Karpas-422 (cell line): Measurements from ENCODE around the gene ODF4. TPM values are rescaled to one million over a fixed set of nuclear protein-coding genes. Genes with fewer than 3 reads are reported as not detected.
A peak's percentile ranks its signal among the peaks of the same experiment; 100 is the strongest.

Experiments
- DNase-seq: peaks from one replicate; pipeline ENCODE4 v3.0.0-alpha.2; 2015
- H2AFZ ChIP-seq: fragments of 200-600 bp; sonication (generic); 2 replicates; pipeline ENCODE4 v1.6.1; 2014; ENCODE audit warnings: antibody characterized with exemption, low read length, mixed read lengths
- H3K27ac ChIP-seq: fragments of 200-600 bp; sonication (generic); 2 replicates; pipeline ENCODE4 v1.5.1; 2014; ENCODE audit warnings: mild to moderate bottlenecking, low read length, moderate library complexity
- H3K27me3 ChIP-seq: fragments of 200-600 bp; sonication (generic); 2 replicates; pipeline ENCODE4 v1.6.1; 2014; ENCODE audit warnings: low read length, mixed read lengths
- H3K36me3 ChIP-seq: fragments of 200-600 bp; sonication (generic); 2 replicates; pipeline ENCODE4 v1.6.1; 2014; ENCODE audit warnings: low read length, mixed read lengths; ENCODE audit not compliant: insufficient read depth
- H3K4me1 ChIP-seq: fragments of 200-600 bp; sonication (generic); 2 replicates; pipeline ENCODE4 v1.6.1; 2014; ENCODE audit warnings: mild to moderate bottlenecking, low read length, mixed read lengths
- H3K4me2 ChIP-seq: fragments of 200-600 bp; sonication (generic); 2 replicates; pipeline ENCODE4 v1.6.1; 2014; ENCODE audit warnings: low read length, low read depth, mild to moderate bottlenecking; ENCODE audit not compliant: poor library complexity, severe bottlenecking
- H3K4me3 ChIP-seq: fragments of 200-600 bp; sonication (generic); 2 replicates; pipeline ENCODE4 v1.5.1; 2014; ENCODE audit warnings: mild to moderate bottlenecking, antibody characterized with exemption, low read length, mixed read lengths
- H3K79me2 ChIP-seq: fragments of 200-600 bp; sonication (generic); 2 replicates; pipeline ENCODE4 v1.6.1; 2014; ENCODE audit warnings: mild to moderate bottlenecking, low read length, mixed read lengths
- H3K9ac ChIP-seq: fragments of 200-600 bp; sonication (generic); 2 replicates; pipeline ENCODE4 v1.6.0; 2014; ENCODE audit warnings: low read length
- H3K9me2 ChIP-seq: fragments of 200-600 bp; sonication (generic), shearing (Covaris generic); replicated peaks from 2 replicates; pipeline ENCODE4 v1.6.0; 2014; ENCODE audit warnings: mild to moderate bottlenecking, low read length, moderate library complexity; ENCODE audit not compliant: insufficient read depth
- H3K9me3 ChIP-seq: fragments of 300-700, 200-600 bp; sonication (generic); 2 replicates; pipeline ENCODE4 v1.6.1; 2014; ENCODE audit warnings: low read length, mixed read lengths
- H4K20me1 ChIP-seq: fragments of 200-600 bp; sonication (generic); 2 replicates; pipeline ENCODE4 v1.6.1; 2014; ENCODE audit warnings: mild to moderate bottlenecking, antibody characterized with exemption, low read length, low read depth; ENCODE audit not compliant: insufficient read depth
- total RNA-seq: library from RNA; depleted of rRNA; stranded (reverse); fragments of >200 nt; shearing (Covaris generic); gene quantifications from 2 replicates; pipeline ENCODE4 v1.2.3, GENCODE V29; 2014; ENCODE audit warnings: low replicate concordance

ODF4 gene
- total RNA-seq, 1 experiment from 2014 or later, result not detected

- H3K9ac ChIP-seq, result no peak overlapping the region
- no peaks in the 10 kb centered on the region for H4K20me1 ChIP-seq
- DNase-seq, result no peak
- no peaks in the 10 kb centered on the region for H3K9me2 ChIP-seq
- H3K4me1 ChIP-seq, result no peaks in the 10 kb centered on the region
- H3K36me3 ChIP-seq, result no peaks in the 10 kb centered on the region
- no peak overlapping the region for H2AFZ ChIP-seq
- no peaks in the 10 kb centered on the region for H3K9me3 ChIP-seq
- no peaks in the 10 kb centered on the region for H3K27me3 ChIP-seq
- H3K4me3 ChIP-seq, result no peak overlapping the region
- H3K27ac ChIP-seq, result no peak overlapping the region
- H3K79me2 ChIP-seq, result no peaks in the 10 kb centered on the region
- no peak overlapping the region for H3K4me2 ChIP-seq
Measured at GRCh38 chr17:8350339-8350738, 10.7 kb downstream of the ODF4 start.

GRCh38 chr17:8353736-8354135, 14.1 kb downstream of the ODF4 start:
- H3K4me3 ChIP-seq, result no peak overlapping the region

DNA sequence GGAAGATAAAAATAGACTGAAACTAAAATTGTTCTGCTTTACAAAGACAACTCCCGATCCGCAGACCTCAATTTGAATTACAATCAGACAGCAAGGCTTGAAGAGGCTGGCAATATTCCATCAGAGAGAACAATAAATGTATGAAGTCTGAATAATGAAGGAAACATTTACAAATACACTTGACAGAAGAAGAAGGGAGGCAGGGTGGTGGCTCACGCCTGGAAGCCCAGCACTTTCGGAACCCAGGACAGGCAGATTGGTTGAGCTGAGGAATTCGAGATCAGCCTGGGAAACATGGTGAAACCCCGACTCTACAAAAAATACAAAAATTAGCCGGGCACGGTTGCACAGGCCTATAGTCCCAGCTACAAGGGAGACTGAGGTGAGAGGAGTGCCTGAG, 14.6 kb downstream of the ODF4 start:
- Histone ChIP-seq H3K36me3 (no peaks in the 10 kb centered on the region), H3K27ac (no peak overlapping the region), H3K9me2 (no peaks in the 10 kb centered on the region), H3K9me3 (no peaks in the 10 kb centered on the region), H3K9ac (no peak overlapping the region), H3K79me2 (no peaks in the 10 kb centered on the region), H3K4me1 (no peaks in the 10 kb centered on the region), H2AFZ (no peak overlapping the region), H4K20me1 (no peaks in the 10 kb centered on the region), H3K27me3 (no peaks in the 10 kb centered on the region), H3K4me3 (no peak overlapping the region), H3K4me2 (no peak overlapping the region)
- DNase-seq, result no peak

More at GRCh38 chr17:8353736-8354135, 14.1 kb downstream of the ODF4 start:
- no peak overlapping the region for H3K9ac ChIP-seq
- DNase-seq, result no peak
- H3K4me2 ChIP-seq, result no peak overlapping the region
- no peak overlapping the region for H3K27ac ChIP-seq
- H3K36me3 ChIP-seq, result no peaks in the 10 kb centered on the region
- H2AFZ ChIP-seq, result no peak overlapping the region
- no peaks in the 10 kb centered on the region for H3K27me3 ChIP-seq
- no peaks in the 10 kb centered on the region for H3K4me1 ChIP-seq
- H3K9me3 ChIP-seq, result no peaks in the 10 kb centered on the region
- no peaks in the 10 kb centered on the region for H3K79me2 ChIP-seq
- no peaks in the 10 kb centered on the region for H4K20me1 ChIP-seq
- H3K9me2 ChIP-seq, result no peaks in the 10 kb centered on the region

- no peaks in the 10 kb centered on the region for H3K36me3 ChIP-seq
- no peaks in the 10 kb centered on the region for H3K9me3 ChIP-seq
- H3K4me3 ChIP-seq, result no peak overlapping the region
- no peaks in the 10 kb centered on the region for H3K4me1 ChIP-seq
- no peak overlapping the region for H2AFZ ChIP-seq
- H3K9ac ChIP-seq, result no peak overlapping the region
- H3K27ac ChIP-seq, result no peak overlapping the region
- no peaks in the 10 kb centered on the region for H3K9me2 ChIP-seq
- no peak for DNase-seq
- no peak overlapping the region for H3K4me2 ChIP-seq
- no peaks in the 10 kb centered on the region for H4K20me1 ChIP-seq
- H3K27me3 ChIP-seq, result no peaks in the 10 kb centered on the region
- no peaks in the 10 kb centered on the region for H3K79me2 ChIP-seq
Measured at GRCh38 chr17:8357910-8358309, 18.3 kb downstream of the ODF4 start.

- Histone ChIP-seq H3K27ac (no peak overlapping the region), H3K4me2 (no peak overlapping the region), H3K36me3 (no peaks in the 10 kb centered on the region), H4K20me1 (no peaks in the 10 kb centered on the region), H2AFZ (no peak overlapping the region), H3K9ac (no peak overlapping the region), H3K9me2 (no peaks in the 10 kb centered on the region), H3K9me3 (no peaks in the 10 kb centered on the region), H3K79me2 (no peaks in the 10 kb centered on the region), H3K4me1 (no peaks in the 10 kb centered on the region), H3K4me3 (no peak overlapping the region), H3K27me3 (no peaks in the 10 kb centered on the region)
- no peak for DNase-seq
Measured at GRCh38 chr17:8359769-8360168, 20.1 kb downstream of the ODF4 start.

GRCh38 chr17:8360260-8360659, 20.6 kb downstream of the ODF4 start:
- Histone ChIP-seq H2AFZ (no peak overlapping the region), H3K79me2 (no peaks in the 10 kb centered on the region), H3K27me3 (no peaks in the 10 kb centered on the region), H3K27ac (no peak overlapping the region), H3K36me3 (no peaks in the 10 kb centered on the region), H3K9ac (no peak overlapping the region), H3K9me3 (no peaks in the 10 kb centered on the region), H3K4me1 (no peaks in the 10 kb centered on the region), H3K4me3 (no peak overlapping the region), H3K4me2 (no peak overlapping the region), H3K9me2 (no peaks in the 10 kb centered on the region), H4K20me1 (no peaks in the 10 kb centered on the region)
- DNase-seq, result no peak

- no peak for DNase-seq
- Histone ChIP-seq H4K20me1 (no peaks in the 10 kb centered on the region), H3K9me2 (no peaks in the 10 kb centered on the region), H3K27me3 (no peaks in the 10 kb centered on the region), H2AFZ (peak overlapping the region; percentile 10; the same call in 1 of the 2 replicates), H3K4me1 (no peaks in the 10 kb centered on the region), H3K9me3 (no peaks in the 10 kb centered on the region), H3K36me3 (no peaks in the 10 kb centered on the region), H3K79me2 (no peaks in the 10 kb centered on the region), H3K9ac (no peak overlapping the region), H3K27ac (no peak overlapping the region), H3K4me2 (no peak overlapping the region), H3K4me3 (no peak overlapping the region)
Measured at GRCh38 chr17:8360751-8361150, 21.1 kb downstream of the ODF4 start.

DNA sequence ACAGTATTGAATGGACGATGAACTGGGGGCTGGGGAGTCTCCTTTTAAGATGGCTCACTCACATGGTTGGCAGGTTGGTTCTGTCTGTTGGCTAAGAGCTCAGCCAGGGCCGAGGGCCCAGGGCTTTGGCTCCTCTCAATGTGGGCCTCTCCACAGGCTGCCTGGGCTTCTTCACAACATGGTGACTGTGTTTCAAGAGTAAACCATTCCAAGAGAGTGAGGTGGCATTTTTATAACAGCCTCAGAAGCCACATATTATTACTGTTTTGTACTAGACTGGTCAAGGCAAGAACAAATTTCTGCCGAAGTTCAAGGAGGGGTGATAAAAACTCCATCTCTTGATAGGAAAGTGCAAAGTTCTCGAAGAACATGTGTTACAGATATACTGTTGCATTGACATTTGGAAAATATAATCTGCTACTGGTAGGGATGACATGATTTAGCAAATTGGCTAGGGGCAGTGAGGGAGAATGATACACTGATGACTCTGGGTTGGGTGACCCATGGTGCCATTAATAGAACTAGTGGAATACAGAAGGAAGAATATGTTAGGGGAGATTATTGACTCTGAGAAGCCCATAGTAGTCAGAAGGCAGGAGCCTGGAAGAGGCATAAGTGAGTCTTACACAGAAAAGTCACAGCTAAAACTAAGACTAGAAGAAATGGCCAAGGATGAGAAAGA, 23.2 kb downstream of the ODF4 start:
- no peaks in the 10 kb centered on the region for H3K4me1 ChIP-seq
- no peak overlapping the region for H2AFZ ChIP-seq
- no peaks in the 10 kb centered on the region for H3K36me3 ChIP-seq
- H3K9me2 ChIP-seq, result no peaks in the 10 kb centered on the region
- no peaks in the 10 kb centered on the region for H3K79me2 ChIP-seq
- no peaks in the 10 kb centered on the region for H3K27me3 ChIP-seq
- no peak overlapping the region for H3K4me2 ChIP-seq
- H3K4me3 ChIP-seq, result no peak overlapping the region
- no peak overlapping the region for H3K27ac ChIP-seq
- H4K20me1 ChIP-seq, result no peaks in the 10 kb centered on the region
- H3K9me3 ChIP-seq, result no peaks in the 10 kb centered on the region
- no peak overlapping the region for H3K9ac ChIP-seq
- no peak for DNase-seq
